ENCODE data around the gene WBP1. TPM values are rescaled to one million over a fixed set of nuclear protein-coding genes. Genes with fewer than 3 reads are reported as not detected.

WBP1 gene
- total and polyA plus RNA-seq, 10 donors = 39.5 to 84.2 (median 63.6) TPM

DNA sequence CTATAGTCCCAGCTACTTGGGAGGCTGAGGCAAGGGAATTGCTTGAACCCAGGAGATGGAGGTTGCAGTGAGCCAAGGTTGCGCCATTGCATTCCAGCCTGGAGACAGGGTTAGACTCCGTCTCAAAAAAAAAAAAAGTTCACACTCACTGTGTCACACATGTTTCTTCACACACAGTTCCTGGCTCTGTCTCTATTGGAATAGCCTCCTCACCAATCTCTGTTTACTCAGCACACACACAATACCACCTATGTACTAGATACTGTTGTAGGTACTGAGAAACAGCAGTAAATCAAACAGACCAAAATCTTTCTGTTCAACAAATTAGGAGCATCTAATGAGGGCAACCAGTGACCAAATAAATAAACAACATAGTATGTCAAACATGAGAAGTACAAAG lies 27.9 kb downstream of the WBP1 start:
- Histone ChIP-seq H3K4me1 (peaks cover 22 to 41% (median 26%) of the 10 kb centered on the region in 6 donors), H3K36me3 (peaks cover 0 to 72% (median 33%) of the 10 kb centered on the region in 6 donors), H3K4me3 (no peak overlapping the region), H3K27ac (no peak overlapping the region), H3K9me3 (no peaks in the 10 kb centered on the region), H3K27me3 (replicated peaks in 1 of 7) (no peaks in the 10 kb centered on the region)
- DNase-seq = no peak
- intact Hi-C loops (cut with DNase I; ENCODE audit: low total_unique reads) = no loop called here
- no peak for TF ChIP-seq POLR2AphosphoS5 (IDR thresholded peaks at IDR 0.05)
- no peak for TF ChIP-seq POLR2A (IDR thresholded peaks at IDR 0.05)
- TF ChIP-seq CTCF (IDR thresholded peaks at IDR 0.05 in 8 of 11, conservative IDR thresholded peaks at IDR 0.05 in 3 of 11) = no peak
- 91 to 100% (median 92%) methylated on average over 2 of the region's 2 CpGs for WGBS, 5 donors

- Histone ChIP-seq H3K27ac (no peak overlapping the region), H3K4me1 (peaks cover 5 to 22% (median 8%) of the 10 kb centered on the region in 6 donors), H3K27me3 (replicated peaks in 1 of 7) (no peaks in the 10 kb centered on the region), H3K4me3 (no peak overlapping the region), H3K36me3 (peaks cover 5 to 97% (median 60%) of the 10 kb centered on the region in 6 donors), H3K9me3 (no peaks in the 10 kb centered on the region)
- peak; percentile 40 for DNase-seq
- TF ChIP-seq POLR2A (IDR thresholded peaks at IDR 0.05) = no peak
- TF ChIP-seq CTCF (IDR thresholded peaks at IDR 0.05 in 8 of 11, conservative IDR thresholded peaks at IDR 0.05 in 3 of 11) = no peak
- TF ChIP-seq POLR2AphosphoS5 (IDR thresholded peaks at IDR 0.05) = no peak
- WGBS, 5 donors = 91 to 98% (median 94%) methylated on average over 9 of the region's 9 CpGs
- intact Hi-C loops (cut with DNase I; ENCODE audit: low total_unique reads) = no loop called here
Measured at GRCh38 chr2:74488643-74489481, 30.6 kb downstream of the WBP1 start.

GRCh38 chr2:74489906-74490305 lies 31.7 kb downstream of the WBP1 start:
- Histone ChIP-seq H3K9me3 (no peaks in the 10 kb centered on the region), H3K36me3 (peaks cover 5 to 100% (median 63%) of the 10 kb centered on the region in 6 donors), H3K27ac (no peak overlapping the region), H3K4me3 (no peak overlapping the region), H3K4me1 (peaks cover 0 to 11% (median 0%) of the 10 kb centered on the region in 6 donors), H3K27me3 (replicated peaks in 1 of 7) (no peaks in the 10 kb centered on the region)
- WGBS, 5 donors = 86 to 98% (median 94%) methylated on average over 8 to 9 of the region's 9 CpGs
- TF ChIP-seq CTCF (IDR thresholded peaks at IDR 0.05 in 8 of 11, conservative IDR thresholded peaks at IDR 0.05 in 3 of 11) (no peak), POLR2AphosphoS5 (IDR thresholded peaks at IDR 0.05) (no peak), POLR2A (IDR thresholded peaks at IDR 0.05) (no peak)
- intact Hi-C loops (cut with DNase I; ENCODE audit: low total_unique reads) = no loop called here
- peak; percentile 51 for DNase-seq
